Neural progenitor cell (in vitro differentiated cells): Measurements from ENCODE around the gene HDAC4.

Source experiments
- EZH2phosphoT487 ChIP-seq: fragments of 200-600 bp; sonication (generic); IDR thresholded peaks from 2 replicates; pipeline ENCODE4 v1.6.1; 2017; ENCODE audit warnings: antibody characterized with exemption
- TF ChIP-seq, protein P1 (sequence below): fragments of 200-600 bp; sonication (generic); IDR thresholded peaks from 2 replicates; pipeline ENCODE4 v1.5.1; 2017; ENCODE audit warnings: antibody characterized with exemption, mild to moderate bottlenecking

GRCh38 chr2:239424337-239425045 is 23.7 kb upstream of the HDAC4 start:
- TF ChIP-seq, protein P1, sequence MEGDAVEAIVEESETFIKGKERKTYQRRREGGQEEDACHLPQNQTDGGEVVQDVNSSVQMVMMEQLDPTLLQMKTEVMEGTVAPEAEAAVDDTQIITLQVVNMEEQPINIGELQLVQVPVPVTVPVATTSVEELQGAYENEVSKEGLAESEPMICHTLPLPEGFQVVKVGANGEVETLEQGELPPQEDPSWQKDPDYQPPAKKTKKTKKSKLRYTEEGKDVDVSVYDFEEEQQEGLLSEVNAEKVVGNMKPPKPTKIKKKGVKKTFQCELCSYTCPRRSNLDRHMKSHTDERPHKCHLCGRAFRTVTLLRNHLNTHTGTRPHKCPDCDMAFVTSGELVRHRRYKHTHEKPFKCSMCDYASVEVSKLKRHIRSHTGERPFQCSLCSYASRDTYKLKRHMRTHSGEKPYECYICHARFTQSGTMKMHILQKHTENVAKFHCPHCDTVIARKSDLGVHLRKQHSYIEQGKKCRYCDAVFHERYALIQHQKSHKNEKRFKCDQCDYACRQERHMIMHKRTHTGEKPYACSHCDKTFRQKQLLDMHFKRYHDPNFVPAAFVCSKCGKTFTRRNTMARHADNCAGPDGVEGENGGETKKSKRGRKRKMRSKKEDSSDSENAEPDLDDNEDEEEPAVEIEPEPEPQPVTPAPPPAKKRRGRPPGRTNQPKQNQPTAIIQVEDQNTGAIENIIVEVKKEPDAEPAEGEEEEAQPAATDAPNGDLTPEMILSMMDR, result no peak
- no peak for TF ChIP-seq EZH2phosphoT487
